Thyroid gland (tissue), 4 donors: Measurements from ENCODE around the gene CERT1.

ENCODE experiments used
- POLR2A ChIP-seq, 2 donors: fragments of 450-650 bp; IDR thresholded peaks; one replicate each; pipeline ENCODE4 v1.6.1; 2017; ENCODE audit warnings: antibody characterized with exemption in 2 of 2, mild to moderate bottlenecking in 2 of 2, moderate library complexity in 1 of 2
- TF ChIP-seq, protein P1 (sequence below), 6 experiments: fragments of 200-600 bp in 3 of 6; fragments of 450-650 bp in 3 of 6; sonication (generic) in 3 of 6; IDR thresholded peaks; one replicate each; pipeline ENCODE4 v1.5.1; 2016 to 2019; ENCODE audit warnings: antibody characterized with exemption in 6 of 6, mild to moderate bottlenecking in 2 of 6, inconsistent platforms in 1 of 6, moderate library complexity in 1 of 6

DNA sequence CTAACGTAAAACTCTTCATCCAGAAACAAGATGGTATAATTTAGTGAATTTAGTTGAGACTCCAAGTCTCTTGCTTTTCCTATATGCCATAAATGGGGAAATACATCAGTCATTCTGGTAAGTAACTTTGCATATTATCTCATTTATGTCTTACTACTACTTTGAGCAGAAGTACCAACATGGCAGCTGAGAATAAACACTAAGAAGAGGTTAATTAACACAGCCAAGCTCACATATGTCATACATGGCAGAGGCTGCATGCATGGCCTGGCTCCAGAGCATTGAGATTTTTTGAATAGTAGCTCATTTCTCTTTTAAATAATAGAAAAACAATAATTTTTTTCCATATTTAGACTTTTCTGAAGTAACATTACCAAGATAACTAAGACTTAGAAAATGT lies 54.3 kb downstream of the CERT1 start:
- TF ChIP-seq, protein P1, sequence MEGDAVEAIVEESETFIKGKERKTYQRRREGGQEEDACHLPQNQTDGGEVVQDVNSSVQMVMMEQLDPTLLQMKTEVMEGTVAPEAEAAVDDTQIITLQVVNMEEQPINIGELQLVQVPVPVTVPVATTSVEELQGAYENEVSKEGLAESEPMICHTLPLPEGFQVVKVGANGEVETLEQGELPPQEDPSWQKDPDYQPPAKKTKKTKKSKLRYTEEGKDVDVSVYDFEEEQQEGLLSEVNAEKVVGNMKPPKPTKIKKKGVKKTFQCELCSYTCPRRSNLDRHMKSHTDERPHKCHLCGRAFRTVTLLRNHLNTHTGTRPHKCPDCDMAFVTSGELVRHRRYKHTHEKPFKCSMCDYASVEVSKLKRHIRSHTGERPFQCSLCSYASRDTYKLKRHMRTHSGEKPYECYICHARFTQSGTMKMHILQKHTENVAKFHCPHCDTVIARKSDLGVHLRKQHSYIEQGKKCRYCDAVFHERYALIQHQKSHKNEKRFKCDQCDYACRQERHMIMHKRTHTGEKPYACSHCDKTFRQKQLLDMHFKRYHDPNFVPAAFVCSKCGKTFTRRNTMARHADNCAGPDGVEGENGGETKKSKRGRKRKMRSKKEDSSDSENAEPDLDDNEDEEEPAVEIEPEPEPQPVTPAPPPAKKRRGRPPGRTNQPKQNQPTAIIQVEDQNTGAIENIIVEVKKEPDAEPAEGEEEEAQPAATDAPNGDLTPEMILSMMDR (IDR thresholded peaks at IDR 0.05), result no peak
- no peak for TF ChIP-seq POLR2A (IDR thresholded peaks at IDR 0.05)
